HCT116 (cell line): ENCODE data around the gene YIPF2. TPM values are rescaled to one million over a fixed set of nuclear protein-coding genes. Genes with fewer than 3 reads are reported as not detected.

Experiments used
- ATAC-seq: fragments of 200-7000 bp; cut with Tn5 transposase; 2 replicates; pipeline ENCODE4 v1.9.1; 2020; ENCODE audit warnings: mild to moderate bottlenecking, moderate library complexity
- BruUV-seq: library from RNA; stranded (reverse); fragments of 400-500 nt; replicated peaks from 2 replicates; lab custom pipeline; 2021; lab: Mats Ljungman, UMichigan
- CTCF ChIA-PET: fragments of 300-600 bp; sonication (Branson Sonifier 250); formaldehyde crosslinking; loops from one replicate; lab custom pipeline; 2021; ENCODE audit warnings: antibody characterized with exemption; lab: Charles Lee
- POLR2A ChIA-PET: fragments of 300-600, 350-600 bp; sonication (Branson Sonifier 250); formaldehyde crosslinking; loops from one replicate; lab custom pipeline; 2021; ENCODE audit warnings: antibody characterized with exemption; lab: Charles Lee
- RAD21 ChIA-PET, 2 experiments: fragments of 300-600 bp; sonication (Branson Sonifier 250); formaldehyde crosslinking; loops; one replicate each; lab custom pipeline; 2023; ENCODE audit warnings: low total read pairs in 2 of 2; ENCODE audit not compliant: uncharacterized antibody in 2 of 2, unreplicated experiment in 2 of 2, low non-redundant PET in 1 of 2; lab: Charles Lee
- DNase-seq: peaks from one replicate; pipeline ENCODE4 v3.0.0-alpha.2; 2010; ENCODE audit warnings: low read depth, low spot score
- H2AFZ ChIP-seq: fragments of 200-600 bp; shearing (Covaris generic), sonication (generic); 2 replicates; pipeline ENCODE4 v1.6.1; 2017; ENCODE audit warnings: low read depth, mixed run types, mixed read lengths, antibody characterized with exemption, low read length; ENCODE audit not compliant: poor library complexity, severe bottlenecking
- H3K27ac ChIP-seq: 2 replicates; pipeline ENCODE4 v1.5.1; 2012; ENCODE audit warnings: low read depth, low read length
- H3K27me3 ChIP-seq: fragments of 200-600 bp; sonication (generic); 2 replicates; pipeline ENCODE4 v1.6.1; 2016; ENCODE audit warnings: mixed run types, low read length, mixed read lengths; ENCODE audit not compliant: insufficient read depth
- H3K36me3 ChIP-seq, 2 experiments: fragments of 200-500 bp in 1 of 2; fragments of 200-600 bp in 1 of 2; sonication (Bioruptor generic) in 1 of 2; sonication (generic) in 1 of 2; 2 replicates each; pipeline versions ENCODE4 v1.5.1 to v1.6.1; 2014 to 2016; ENCODE audit warnings: low read length in 2 of 2, inconsistent platforms in 1 of 2, mixed read lengths in 1 of 2, mixed run types in 1 of 2; ENCODE audit not compliant: insufficient read depth in 2 of 2, control insufficient read depth in 1 of 2
- H3K4me1 ChIP-seq, 2 experiments: fragments of 200-600 bp in 1 of 2; sonication (generic) in 1 of 2; 2 replicates each; pipeline versions ENCODE4 v1.5.1 to v1.6.1; 2012 to 2017; ENCODE audit warnings: low read length in 2 of 2, inconsistent platforms in 1 of 2, mild to moderate bottlenecking in 1 of 2, mixed read lengths in 1 of 2, mixed run types in 1 of 2, moderate library complexity in 1 of 2; ENCODE audit not compliant: insufficient read depth in 2 of 2, control insufficient read depth in 1 of 2
- H3K4me2 ChIP-seq: fragments of 200-600 bp; sonication (generic); 2 replicates; pipeline ENCODE4 v1.6.1; 2017; ENCODE audit warnings: mixed run types, low read length, mixed read lengths
- H3K4me3 ChIP-seq, 2 experiments: fragments of 200-600 bp in 1 of 2; sonication (generic) in 1 of 2; replicated peaks in 1 of 2; 2 replicates each; pipeline ENCODE4 v1.5.1; 2011 to 2016; ENCODE audit warnings: low read length in 2 of 2, control low read depth in 1 of 2, low read depth in 1 of 2, mild to moderate bottlenecking in 1 of 2, mixed read lengths in 1 of 2, mixed run types in 1 of 2
- H3K79me2 ChIP-seq: fragments of 200-600 bp; sonication (generic); 2 replicates; pipeline ENCODE4 v1.6.1; 2017; ENCODE audit warnings: mild to moderate bottlenecking, mixed run types, low read length, moderate library complexity, mixed read lengths; ENCODE audit not compliant: insufficient read depth
- H3K9ac ChIP-seq: fragments of 200-600 bp; sonication (generic); 2 replicates; pipeline ENCODE4 v1.6.1; 2016; ENCODE audit warnings: low read length, mixed read lengths
- H3K9me2 ChIP-seq: fragments of 200-600 bp; sonication (generic), shearing (Covaris generic); 2 replicates; pipeline ENCODE4 v1.6.1; 2017; ENCODE audit warnings: mixed run types, mild to moderate bottlenecking, moderate library complexity; ENCODE audit not compliant: insufficient read depth
- H3K9me3 ChIP-seq, 2 experiments: fragments of 200-500 bp in 1 of 2; fragments of 200-600 bp in 1 of 2; sonication (Bioruptor generic) in 1 of 2; sonication (generic) in 1 of 2; 2 replicates each; pipeline ENCODE4 v1.6.1; 2014 to 2017; ENCODE audit warnings: low read length in 2 of 2, mixed read lengths in 2 of 2, inconsistent platforms in 1 of 2, low read depth in 1 of 2, mild to moderate bottlenecking in 1 of 2, mixed run types in 1 of 2, moderate library complexity in 1 of 2; ENCODE audit not compliant: control insufficient read depth in 1 of 2, insufficient read depth in 1 of 2
- H4K20me1 ChIP-seq: fragments of 200-600 bp; sonication (generic), shearing (Covaris generic); 2 replicates; pipeline ENCODE4 v1.6.1; 2017; ENCODE audit warnings: mixed run types, mild to moderate bottlenecking, moderate library complexity; ENCODE audit not compliant: insufficient read depth
- CBX3 ChIP-seq: IDR thresholded peaks from 2 replicates; pipeline ENCODE4 v1.6.1; 2012; ENCODE audit warnings: low read depth
- EGR1 ChIP-seq: IDR thresholded peaks from 2 replicates; pipeline ENCODE4 v1.6.1; 2012; ENCODE audit warnings: low read depth
- POLR2A ChIP-seq: IDR thresholded peaks from 2 replicates; pipeline ENCODE4 v1.7.0; 2011; ENCODE audit warnings: borderline replicate concordance; ENCODE audit not compliant: insufficient read depth, insufficient read length; ENCODE audit errors: extremely low read depth
- ZFX ChIP-seq: fragments of 450-650 bp; IDR thresholded peaks from 2 replicates; pipeline ENCODE4 v1.6.1; 2017
- intact Hi-C: fragments of 100-400 bp; cut with micrococcal nuclease; formaldehyde crosslinking; loops from 2 replicates; pipeline ENCODE4 v1.10.0; 2022
- total RNA-seq: library from RNA; stranded (reverse); gene quantifications from one replicate; pipeline ENCODE4 v1.2.1, GENCODE V29; 2021; ENCODE audit not compliant: unreplicated experiment
- TF ChIP-seq, protein P1 (sequence below), 3 experiments: fragments of 200-600 bp in 1 of 3; sonication (generic) in 1 of 3; IDR thresholded peaks in 2 of 3; conservative IDR thresholded peaks in 1 of 3; 2 replicates each; pipeline ENCODE4 v1.5.1; 2012 to 2017; ENCODE audit warnings: low read depth in 2 of 3, low read length in 2 of 3, antibody characterized with exemption in 1 of 3, borderline replicate concordance in 1 of 3, control low read depth in 1 of 3, mild to moderate bottlenecking in 1 of 3, mixed read lengths in 1 of 3, mixed run types in 1 of 3, moderate library complexity in 1 of 3; ENCODE audit not compliant: insufficient read depth in 1 of 3
- TF ChIP-seq, protein P2 (sequence below): IDR thresholded peaks from 2 replicates; pipeline ENCODE4 v1.6.1; 2012

YIPF2 gene
- total RNA-seq, 1 experiment from 2014 or later: 44.7 TPM

DNA sequence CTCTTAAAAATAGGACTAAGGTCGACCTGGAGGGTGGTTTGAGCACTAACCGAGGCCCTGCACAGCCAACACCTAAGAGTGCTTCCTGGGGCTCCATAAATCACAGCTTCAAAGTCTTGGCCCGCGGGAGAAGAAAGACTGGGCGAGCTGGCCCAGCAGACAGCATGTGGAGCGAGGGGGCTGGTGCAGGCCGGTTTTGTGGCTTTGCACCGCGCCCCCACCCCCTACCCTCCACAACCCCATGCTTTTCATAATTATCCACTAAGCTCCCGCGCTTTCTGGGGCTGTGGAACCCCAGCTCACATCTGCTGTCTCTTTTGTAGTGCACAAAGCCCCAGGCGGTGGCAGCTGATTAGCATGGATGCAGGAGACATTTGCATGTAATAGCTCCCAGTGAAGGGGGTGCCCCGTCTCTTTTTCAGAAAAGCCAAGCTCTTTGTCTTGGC is 40.0 kb downstream of the YIPF2 start:
- no peak overlapping the region for H3K27ac ChIP-seq
- no TSS peak for BruUV-seq
- H3K4me3 ChIP-seq: no peak overlapping the region
- DNase-seq (no peak), ATAC-seq (no peak)
- CTCF ChIA-PET: interaction anchor here (1.4 kb wide), 1 partner anchor 24 kb away, joined by 3 read pairs; no protein-coding TSS in a partner anchor
- H3K36me3 ChIP-seq: no peaks in the 10 kb centered on the region
- peaks cover 22 to 51% of the 10 kb centered on the region in 2 experiments for H3K4me1 ChIP-seq
- POLR2A ChIA-PET: no interaction called here
- TF ChIP-seq ZFX: no peak
- TF ChIP-seq, protein P1, sequence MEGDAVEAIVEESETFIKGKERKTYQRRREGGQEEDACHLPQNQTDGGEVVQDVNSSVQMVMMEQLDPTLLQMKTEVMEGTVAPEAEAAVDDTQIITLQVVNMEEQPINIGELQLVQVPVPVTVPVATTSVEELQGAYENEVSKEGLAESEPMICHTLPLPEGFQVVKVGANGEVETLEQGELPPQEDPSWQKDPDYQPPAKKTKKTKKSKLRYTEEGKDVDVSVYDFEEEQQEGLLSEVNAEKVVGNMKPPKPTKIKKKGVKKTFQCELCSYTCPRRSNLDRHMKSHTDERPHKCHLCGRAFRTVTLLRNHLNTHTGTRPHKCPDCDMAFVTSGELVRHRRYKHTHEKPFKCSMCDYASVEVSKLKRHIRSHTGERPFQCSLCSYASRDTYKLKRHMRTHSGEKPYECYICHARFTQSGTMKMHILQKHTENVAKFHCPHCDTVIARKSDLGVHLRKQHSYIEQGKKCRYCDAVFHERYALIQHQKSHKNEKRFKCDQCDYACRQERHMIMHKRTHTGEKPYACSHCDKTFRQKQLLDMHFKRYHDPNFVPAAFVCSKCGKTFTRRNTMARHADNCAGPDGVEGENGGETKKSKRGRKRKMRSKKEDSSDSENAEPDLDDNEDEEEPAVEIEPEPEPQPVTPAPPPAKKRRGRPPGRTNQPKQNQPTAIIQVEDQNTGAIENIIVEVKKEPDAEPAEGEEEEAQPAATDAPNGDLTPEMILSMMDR (IDR thresholded peaks at IDR 0.05 in 2 of 3, conservative IDR thresholded peaks at IDR 0.05 in 1 of 3; ENCODE audit: borderline replicate concordance in 1 of 3, insufficient read depth in 1 of 3, low read depth in 2 of 3, low read length in 2 of 3): no peak
- peaks cover 5% of the 10 kb centered on the region; the same call in 1 of the 2 replicates for H4K20me1 ChIP-seq
- H3K4me2 ChIP-seq: no peak overlapping the region
- H3K9me2 ChIP-seq: no peaks in the 10 kb centered on the region
- RAD21 ChIA-PET: no interaction called here
- H2AFZ ChIP-seq: no peak overlapping the region
- H3K79me2 ChIP-seq: peaks cover 90% of the 10 kb centered on the region
- H3K9ac ChIP-seq: no peak overlapping the region
- H3K27me3 ChIP-seq: no peaks in the 10 kb centered on the region
- no peaks in the 10 kb centered on the region for H3K9me3 ChIP-seq
- intact Hi-C loops: no loop called here

DNA sequence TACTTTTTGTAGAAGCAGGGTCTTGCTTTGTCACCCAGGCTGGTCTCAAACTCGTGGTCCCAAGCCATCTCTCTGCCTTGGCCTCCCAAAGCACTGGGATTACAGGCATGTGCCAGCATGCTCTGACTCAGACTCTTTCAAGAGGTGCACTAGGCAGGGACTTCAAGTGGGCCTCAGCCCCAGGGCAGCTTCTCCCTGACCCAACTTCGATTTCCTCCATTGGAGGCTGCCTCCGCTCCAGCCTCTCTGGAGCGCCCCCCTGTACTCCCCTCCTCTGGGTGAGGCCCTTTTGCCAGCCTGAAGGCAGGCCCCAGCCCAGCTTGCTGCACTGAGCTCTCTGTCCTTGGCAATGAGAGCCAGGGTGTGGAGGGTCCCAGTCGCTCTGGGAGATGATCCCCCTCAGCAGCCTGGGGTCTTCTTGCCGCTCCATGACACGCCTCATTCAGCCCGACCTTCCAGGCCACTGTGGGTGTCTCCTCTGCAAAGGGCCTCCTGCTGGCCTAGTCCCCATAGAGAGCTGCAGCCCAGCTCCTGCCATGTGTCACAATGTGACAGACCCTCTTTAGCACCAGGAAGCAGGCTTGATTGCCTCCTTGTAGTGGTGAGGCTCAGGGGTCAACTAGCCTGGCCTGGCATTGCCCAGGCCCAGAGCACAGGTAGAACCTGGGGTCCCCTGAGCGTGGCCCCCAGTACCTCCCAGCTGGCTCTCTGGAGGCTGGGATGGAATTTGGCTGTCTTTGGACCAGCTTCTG is 40.6 kb downstream of the YIPF2 start:
- Histone ChIP-seq H3K9me3 (no peaks in the 10 kb centered on the region), H2AFZ (no peak overlapping the region), H3K9ac (no peak overlapping the region), H3K36me3 (no peaks in the 10 kb centered on the region), H3K27me3 (no peaks in the 10 kb centered on the region), H4K20me1 (peaks cover 5% of the 10 kb centered on the region; the same call in 1 of the 2 replicates), H3K79me2 (peaks cover 90% of the 10 kb centered on the region), H3K27ac (peak overlapping the region; percentile 3), H3K4me1 (peaks cover 22 to 58% of the 10 kb centered on the region in 2 experiments), H3K4me2 (no peak overlapping the region), H3K9me2 (no peaks in the 10 kb centered on the region), H3K4me3 (no peak overlapping the region)
- DNase-seq (no peak), ATAC-seq (no peak)
- BruUV-seq: no TSS peak
- CTCF ChIA-PET: interaction anchor here (1.4 kb wide), 1 partner anchor 23 kb away, joined by 3 read pairs; no protein-coding TSS in a partner anchor
- RAD21 ChIA-PET: no interaction called here
- TF ChIP-seq, protein P1 (IDR thresholded peaks at IDR 0.05 in 2 of 3, conservative IDR thresholded peaks at IDR 0.05 in 1 of 3; ENCODE audit: borderline replicate concordance in 1 of 3, insufficient read depth in 1 of 3, low read depth in 2 of 3, low read length in 2 of 3): no peak
- TF ChIP-seq EGR1: no peak
- TF ChIP-seq, protein P2, sequence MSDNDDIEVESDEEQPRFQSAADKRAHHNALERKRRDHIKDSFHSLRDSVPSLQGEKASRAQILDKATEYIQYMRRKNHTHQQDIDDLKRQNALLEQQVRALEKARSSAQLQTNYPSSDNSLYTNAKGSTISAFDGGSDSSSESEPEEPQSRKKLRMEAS: no peak
- TF ChIP-seq POLR2A: no peak
- no peak for TF ChIP-seq CBX3
- TF ChIP-seq ZFX: no peak
- POLR2A ChIA-PET: interaction anchor here (0.6 kb wide), 1 partner anchor 10 kb away, joined by 3 read pairs; no protein-coding TSS in a partner anchor
- intact Hi-C loops: no loop called here
